HG03175 (cell line): Measurements from ENCODE around the gene LRMDA.

Experiments
- ATAC-seq: cut with Tn5 transposase; IDR thresholded peaks from one replicate; pipeline ENCODE4 v1.9.1; 2021; ENCODE audit warnings: mild to moderate bottlenecking, moderate library complexity; ENCODE audit not compliant: unreplicated experiment

LRMDA gene

GRCh38 chr10:76394707-76395042 is 963.3 kb downstream of the LRMDA start:
- ATAC-seq, result no peak

GRCh38 chr10:76395251-76395650 is 963.8 kb downstream of the LRMDA start:
- ATAC-seq, result no peak

- no peak for ATAC-seq
Measured at GRCh38 chr10:76396134-76396533, 964.7 kb downstream of the LRMDA start.

DNA sequence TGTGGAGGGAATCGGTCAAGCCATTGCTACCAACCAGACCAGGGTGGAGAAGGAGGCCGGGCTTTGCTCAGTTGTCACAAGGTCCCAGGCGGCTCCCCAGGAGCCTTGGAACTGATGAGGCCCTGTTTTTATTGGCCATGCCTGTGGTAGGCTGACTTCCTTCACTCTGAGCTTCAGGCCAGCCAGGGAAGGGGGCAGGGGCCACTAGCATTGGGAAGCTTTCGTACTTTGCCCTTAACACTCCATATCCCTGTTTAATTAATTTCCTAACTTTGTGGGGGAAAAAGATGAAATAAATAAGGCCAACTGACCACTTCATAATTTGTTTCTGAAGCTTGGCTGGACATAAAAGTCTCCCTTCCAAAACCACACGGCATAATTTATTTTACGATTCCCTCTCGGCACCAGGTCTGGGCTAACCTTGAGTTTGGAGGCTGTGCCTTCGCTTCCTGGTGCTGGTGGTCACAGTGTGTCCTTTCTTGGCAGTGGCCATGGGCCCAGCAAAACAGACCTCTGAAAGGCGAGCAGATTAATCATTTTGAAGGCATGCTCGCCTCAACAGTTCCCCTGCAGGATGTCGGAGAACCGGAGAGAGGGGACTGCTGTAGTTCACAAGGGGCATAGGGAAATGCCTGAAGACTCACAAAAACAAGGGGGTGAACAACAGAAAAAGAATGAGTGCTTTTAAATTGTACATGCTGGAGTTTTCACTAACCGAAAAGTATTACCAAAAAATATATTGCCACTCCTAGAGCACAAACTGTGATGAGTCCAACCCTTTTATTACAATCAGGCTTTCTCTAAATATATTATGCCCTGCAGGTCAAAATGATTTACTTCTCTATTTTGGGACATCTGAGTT is 966.0 kb downstream of the LRMDA start:
- ATAC-seq, result no peak

- no peak for ATAC-seq
Measured at GRCh38 chr10:76398043-76398710, 966.8 kb downstream of the LRMDA start.

GRCh38 chr10:76399226-76399625 is 967.8 kb downstream of the LRMDA start:
- no peak for ATAC-seq

- no peak for ATAC-seq
Measured at GRCh38 chr10:76401006-76401405, 969.6 kb downstream of the LRMDA start.

DNA sequence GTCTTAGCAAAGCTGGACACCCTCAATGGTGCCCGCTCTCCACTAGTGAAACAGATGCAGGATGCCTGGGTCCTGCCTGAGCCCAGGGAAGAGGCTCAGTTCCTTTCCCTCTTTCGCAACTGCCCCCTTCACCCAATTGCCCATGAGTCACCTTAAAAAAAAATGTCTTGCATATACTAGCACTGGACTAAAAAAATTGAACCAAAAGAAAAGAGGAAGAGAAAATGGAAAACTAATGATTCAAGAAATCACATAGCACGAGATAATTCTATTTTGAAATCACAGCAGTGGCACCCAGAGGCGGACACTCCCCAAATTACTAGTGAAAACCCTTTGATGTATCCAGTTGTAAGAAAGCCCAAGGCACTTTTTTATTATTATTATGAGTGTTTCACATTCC is 972.5 kb downstream of the LRMDA start:
- ATAC-seq, result no peak

- ATAC-seq, result no peak
Measured at GRCh38 chr10:76404531-76404930, 973.1 kb downstream of the LRMDA start.

DNA sequence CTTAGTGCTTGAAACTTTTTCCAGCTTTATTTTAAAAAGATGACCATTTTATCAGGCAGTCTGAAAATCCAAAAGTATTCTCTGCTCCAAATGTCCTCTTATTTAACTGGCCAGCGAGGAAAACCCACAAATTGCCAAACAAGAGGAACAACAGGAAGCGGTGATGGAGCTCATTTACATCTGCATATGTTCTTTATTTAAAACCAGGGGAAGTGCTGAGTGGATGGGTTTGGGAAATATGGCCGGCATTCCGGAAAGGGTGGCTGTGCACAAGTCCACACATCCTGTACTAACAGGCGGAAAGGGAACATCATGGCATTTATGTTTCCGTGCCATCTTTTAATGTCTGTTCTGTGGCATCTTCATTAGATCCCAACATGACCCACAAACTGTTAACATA is 974.5 kb downstream of the LRMDA start:
- ATAC-seq, result no peak

GRCh38 chr10:76408646-76409045 is 977.2 kb downstream of the LRMDA start:
- no peak for ATAC-seq

GRCh38 chr10:76411729-76412435 is 980.5 kb downstream of the LRMDA start:
- no peak for ATAC-seq

DNA sequence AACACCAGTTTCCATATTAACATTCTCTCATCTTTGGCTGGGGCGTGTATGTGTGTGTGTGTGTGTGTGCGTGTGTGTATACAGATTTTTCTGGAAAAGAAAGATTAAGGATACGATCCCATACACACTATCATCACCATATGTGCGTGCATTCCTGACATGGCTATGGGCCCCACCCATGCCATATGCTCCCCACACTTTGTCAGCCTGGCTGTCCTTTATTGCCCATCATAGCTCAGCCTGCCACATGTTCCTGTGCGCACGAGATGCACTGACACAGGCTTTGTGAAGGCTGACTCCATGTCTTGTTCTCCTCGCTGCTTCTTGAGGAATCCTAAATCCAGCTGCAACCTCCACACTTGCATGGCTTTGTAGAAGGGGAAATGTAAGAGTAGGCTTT is 984.1 kb downstream of the LRMDA start:
- no peak for ATAC-seq

DNA sequence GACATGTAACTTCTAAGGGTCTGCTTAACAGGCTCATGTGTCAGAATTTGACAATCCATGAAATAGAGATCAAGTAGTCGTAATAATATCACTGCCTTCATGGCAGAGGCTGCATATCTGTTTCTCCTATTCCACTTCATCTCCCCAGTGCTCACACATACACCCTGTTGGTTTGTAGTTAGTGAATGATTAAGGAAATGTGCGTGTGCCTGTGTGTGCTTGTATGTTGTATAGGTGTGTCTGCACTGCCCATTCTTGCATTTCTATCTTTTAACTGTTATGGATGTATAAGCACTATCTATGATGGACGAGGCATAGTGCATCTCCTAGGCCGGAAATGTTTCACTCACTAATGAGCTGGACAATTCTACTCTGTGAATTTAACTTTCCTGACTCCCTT is 985.2 kb downstream of the LRMDA start:
- no peak for ATAC-seq

DNA sequence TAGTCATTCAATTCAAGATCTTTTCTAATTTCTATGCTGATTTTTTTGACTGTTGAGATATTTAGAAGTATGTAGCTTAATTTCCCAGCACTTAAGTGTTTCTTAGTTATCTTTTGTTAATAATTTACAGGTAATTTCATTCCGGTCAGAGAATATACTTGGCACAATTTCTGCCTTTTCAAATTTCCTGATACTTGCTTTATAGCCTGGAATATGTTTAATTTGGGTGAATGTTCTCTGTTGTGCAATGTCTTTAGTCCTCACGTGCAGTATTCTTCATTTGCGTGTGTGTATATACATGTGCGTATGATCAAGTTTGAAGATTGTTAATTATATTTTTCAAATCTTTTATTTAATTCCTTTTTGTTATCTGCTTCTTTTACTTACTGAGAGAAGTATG is 989.3 kb downstream of the LRMDA start:
- ATAC-seq, result no peak

DNA sequence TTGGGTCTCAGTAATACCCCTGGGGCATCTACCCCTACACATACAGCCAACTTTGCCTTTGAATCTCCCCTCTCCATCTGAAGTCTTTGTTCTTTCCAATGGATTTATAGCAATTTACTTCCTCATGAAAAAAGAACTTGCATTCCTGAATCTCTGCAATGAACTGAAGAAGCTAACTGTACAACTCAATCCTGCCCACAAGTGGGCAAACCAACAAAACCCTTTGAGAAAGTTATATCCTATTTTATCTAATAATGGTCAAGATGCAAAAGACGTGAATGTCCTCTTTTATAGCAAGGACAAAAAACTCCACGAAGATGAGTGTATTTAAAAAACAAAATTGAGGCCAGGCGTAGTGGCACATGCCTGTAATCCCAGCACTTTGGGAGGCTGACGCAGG is 991.3 kb downstream of the LRMDA start:
- no peak for ATAC-seq

GRCh38 chr10:76428551-76429367 is 997.3 kb downstream of the LRMDA start:
- no peak for ATAC-seq

- no peak for ATAC-seq
Measured at GRCh38 chr10:76429368-76430060, 998.1 kb downstream of the LRMDA start.

GRCh38 chr10:76430061-76430645 is 998.7 kb downstream of the LRMDA start:
- ATAC-seq, result no peak
